LNCAP (cell line): ENCODE measurements around the gene TOM1.

Source experiments
- TF ChIP-seq, protein P1 (sequence below): fragments of 450-650 bp; IDR thresholded peaks from 2 replicates; pipeline ENCODE4 v1.5.1; 2017; ENCODE audit warnings: mild to moderate bottlenecking

Gene TOM1

DNA sequence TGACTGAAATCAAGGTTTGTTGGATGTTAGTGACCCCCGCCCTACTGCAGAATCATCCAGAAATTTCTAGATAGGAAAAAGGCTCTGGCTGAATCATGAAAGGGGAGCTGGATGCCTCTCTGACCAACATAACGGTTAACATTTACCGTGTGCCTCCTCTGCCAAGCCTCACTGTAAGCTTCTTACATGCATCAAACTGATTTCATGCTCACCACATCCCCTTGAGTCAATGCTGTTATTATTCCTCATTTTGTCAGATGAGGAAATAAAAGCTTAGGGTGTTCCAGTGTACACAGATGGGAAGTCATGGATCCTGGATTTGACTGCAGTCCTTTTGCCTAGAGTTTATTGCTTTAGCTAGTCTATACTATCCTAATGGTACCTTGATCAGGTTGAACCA, 75.3 kb downstream of the TOM1 start:
- TF ChIP-seq, protein P1, sequence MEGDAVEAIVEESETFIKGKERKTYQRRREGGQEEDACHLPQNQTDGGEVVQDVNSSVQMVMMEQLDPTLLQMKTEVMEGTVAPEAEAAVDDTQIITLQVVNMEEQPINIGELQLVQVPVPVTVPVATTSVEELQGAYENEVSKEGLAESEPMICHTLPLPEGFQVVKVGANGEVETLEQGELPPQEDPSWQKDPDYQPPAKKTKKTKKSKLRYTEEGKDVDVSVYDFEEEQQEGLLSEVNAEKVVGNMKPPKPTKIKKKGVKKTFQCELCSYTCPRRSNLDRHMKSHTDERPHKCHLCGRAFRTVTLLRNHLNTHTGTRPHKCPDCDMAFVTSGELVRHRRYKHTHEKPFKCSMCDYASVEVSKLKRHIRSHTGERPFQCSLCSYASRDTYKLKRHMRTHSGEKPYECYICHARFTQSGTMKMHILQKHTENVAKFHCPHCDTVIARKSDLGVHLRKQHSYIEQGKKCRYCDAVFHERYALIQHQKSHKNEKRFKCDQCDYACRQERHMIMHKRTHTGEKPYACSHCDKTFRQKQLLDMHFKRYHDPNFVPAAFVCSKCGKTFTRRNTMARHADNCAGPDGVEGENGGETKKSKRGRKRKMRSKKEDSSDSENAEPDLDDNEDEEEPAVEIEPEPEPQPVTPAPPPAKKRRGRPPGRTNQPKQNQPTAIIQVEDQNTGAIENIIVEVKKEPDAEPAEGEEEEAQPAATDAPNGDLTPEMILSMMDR: no peak

DNA sequence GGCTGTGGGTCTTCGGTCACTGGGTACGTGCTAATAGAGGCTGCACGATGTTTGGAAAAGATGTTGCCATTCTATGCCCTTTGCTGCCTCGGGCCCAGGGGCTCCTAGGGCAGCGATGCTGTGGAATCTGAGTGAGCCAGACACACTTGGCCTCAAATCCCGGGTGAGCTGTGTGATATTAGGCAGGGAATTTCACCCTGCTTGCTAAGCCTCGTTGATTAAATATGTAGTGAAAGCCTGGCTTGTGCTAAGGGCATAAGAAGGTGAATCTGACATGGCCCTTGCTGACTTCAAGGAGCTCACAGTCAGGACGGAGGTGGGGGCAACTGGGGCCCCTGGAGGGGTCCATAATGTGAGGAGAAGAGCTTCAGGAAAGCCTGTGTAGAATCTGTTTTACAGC, 75.8 kb downstream of the TOM1 start:
- TF ChIP-seq, protein P1: no peak

DNA sequence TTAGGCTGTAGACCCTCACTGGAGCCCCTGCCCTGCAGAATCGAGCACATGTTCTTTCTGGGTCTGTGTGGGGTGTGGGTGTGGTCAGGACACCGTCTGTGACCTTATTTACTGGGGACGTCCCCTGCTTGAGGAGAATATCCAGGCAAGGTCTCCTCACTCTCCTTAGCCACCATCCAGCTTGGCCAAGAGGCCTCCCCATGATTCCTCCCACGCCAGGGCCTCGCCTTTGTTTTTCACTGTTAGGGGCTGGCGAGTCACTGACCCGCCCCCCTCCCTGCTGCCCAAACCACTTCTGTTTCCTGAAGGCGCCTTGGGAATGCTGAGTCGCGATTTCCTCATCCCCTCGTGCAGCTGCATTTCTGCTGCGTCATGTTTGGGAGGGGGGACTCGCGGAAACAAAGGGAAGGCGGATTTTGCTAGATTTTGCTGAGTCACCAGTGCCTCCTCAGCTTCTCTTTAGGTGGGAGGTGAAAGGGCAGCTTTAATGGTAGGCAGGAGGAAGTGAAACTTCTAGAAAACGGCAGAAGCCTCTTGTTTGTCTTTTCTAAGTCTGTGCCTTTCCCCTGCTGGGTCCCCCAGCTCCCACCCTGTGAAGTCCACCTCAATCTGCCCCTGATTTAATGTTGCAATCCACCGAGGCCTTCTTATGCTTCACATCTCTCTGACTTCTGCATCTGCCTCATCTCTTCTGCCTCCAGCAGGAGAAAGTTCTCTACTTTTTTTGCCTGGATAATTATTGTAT, 77.2 kb downstream of the TOM1 start:
- TF ChIP-seq, protein P1: no peak

DNA sequence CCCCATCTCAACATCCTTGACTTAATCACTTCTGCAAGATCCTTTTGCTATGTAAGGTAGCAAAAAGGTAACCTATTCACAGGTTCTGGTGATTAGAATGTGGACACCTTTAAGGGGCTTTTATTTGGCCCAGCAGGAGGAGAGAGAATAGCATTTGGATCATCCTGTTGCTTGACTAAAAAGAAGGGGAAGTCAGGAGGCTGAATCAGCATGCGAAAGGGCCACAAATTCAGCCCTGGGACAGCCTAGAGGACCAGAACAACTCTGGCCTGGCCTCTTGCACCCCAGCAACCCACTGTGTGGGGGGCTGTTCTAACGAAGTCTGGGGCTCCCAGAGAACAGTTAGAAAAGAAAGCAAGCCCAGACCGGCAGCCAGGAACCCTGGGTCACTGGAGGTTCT, 78.0 kb downstream of the TOM1 start:
- TF ChIP-seq, protein P1: no peak

DNA sequence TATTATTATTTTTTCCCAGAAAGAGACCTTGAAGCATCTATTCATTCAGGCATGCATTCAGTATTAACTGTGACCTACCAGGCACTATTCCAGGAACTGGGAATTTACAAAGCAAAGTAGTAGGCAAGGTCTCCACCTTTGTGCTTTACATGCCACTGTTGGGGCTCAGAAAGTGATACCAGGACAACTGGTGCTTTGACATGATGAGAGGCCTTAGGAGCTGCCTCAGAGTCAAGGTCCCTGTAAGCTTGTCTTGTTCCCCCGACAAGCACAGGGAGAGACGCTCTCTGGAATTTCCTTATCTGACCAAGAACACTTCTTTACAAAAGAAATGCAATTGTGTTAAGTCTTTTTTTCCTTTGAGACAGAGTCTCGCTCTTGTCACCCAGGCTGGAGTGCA, 78.9 kb downstream of the TOM1 start:
- TF ChIP-seq, protein P1: no peak

DNA sequence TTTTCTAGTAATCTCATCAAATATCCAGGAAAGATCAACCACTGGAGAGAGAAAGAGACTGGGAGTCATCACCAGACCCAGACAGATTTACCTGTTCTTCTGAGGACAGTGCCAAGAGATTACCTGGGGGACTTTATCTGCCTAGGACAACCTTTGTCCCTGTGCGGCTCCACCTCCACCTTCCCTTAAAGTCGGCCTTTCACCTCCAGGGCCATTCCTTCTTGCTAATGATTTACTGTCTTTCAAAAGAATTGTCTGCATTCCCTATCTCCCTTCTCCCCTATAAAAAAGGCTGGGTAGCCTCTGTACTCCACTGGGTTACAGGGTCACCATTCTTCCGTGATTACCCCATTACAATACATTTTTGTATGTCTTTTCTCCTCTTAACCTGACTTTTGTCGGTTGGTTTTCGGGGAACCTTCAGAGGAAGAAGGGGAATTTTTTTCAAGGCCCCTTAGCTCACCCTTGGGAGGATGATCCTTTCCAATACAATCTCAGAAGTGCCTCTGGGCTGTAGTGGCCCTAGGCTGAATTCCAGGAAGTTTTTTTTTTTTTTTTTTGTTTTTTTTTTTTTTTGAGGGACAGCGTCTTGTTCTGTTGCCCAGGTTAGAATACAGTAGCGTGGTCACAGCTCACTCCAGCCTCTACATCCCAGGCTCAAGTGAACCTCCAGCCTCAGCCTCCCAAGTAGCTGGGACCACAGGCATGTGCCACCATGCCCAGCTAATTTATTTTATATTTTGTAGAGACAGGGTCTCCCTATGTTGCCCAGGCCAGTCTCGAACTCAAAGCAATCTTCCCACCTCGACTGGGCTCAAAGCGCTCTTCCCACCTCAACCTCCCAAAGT, 79.7 kb downstream of the TOM1 start:
- TF ChIP-seq, protein P1: no peak

DNA sequence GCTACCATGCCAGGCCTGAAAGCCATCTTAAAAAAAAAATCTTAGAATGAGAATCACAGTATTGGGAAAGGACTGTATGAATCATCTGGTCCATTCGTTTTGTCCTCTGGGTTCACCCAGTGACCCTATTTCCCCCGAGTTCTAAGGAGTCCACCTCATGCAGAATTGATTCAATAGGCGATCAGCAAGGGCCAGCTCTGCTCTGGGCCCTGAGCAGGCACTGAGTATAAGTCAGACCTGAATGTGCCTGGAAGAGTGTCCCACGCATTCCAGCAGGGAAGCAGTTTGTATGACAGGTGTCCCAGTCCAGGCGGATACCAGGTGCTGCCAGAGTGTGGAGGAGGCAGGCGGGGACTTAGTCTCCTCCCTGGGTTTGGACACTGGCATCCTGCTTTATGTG, 80.3 kb downstream of the TOM1 start:
- TF ChIP-seq, protein P1: no peak
